HG03575 (cell line): ENCODE measurements around the gene AXL.

Source experiments
- ATAC-seq: cut with Tn5 transposase; IDR thresholded peaks from one replicate; pipeline ENCODE4 v1.9.1; 2021; ENCODE audit not compliant: unreplicated experiment, insufficient number of reproducible peaks, low FRiP score; ENCODE audit errors: extremely low read depth

Gene AXL

GRCh38 chr19:41230067-41230857 lies 11.2 kb downstream of the AXL start:
- no peak for ATAC-seq

- ATAC-seq, result no peak
Measured at GRCh38 chr19:41232686-41233085, 13.7 kb downstream of the AXL start.

GRCh38 chr19:41233748-41234240 lies 14.8 kb downstream of the AXL start:
- no peak for ATAC-seq

- no peak for ATAC-seq
Measured at GRCh38 chr19:41234512-41235168, 15.6 kb downstream of the AXL start.

- no peak for ATAC-seq
Measured at GRCh38 chr19:41235480-41235879, 16.5 kb downstream of the AXL start.

GRCh38 chr19:41238244-41238643 lies 19.2 kb downstream of the AXL start:
- ATAC-seq, result no peak

- no peak for ATAC-seq
Measured at GRCh38 chr19:41239363-41239762, 20.3 kb downstream of the AXL start.

GRCh38 chr19:41239961-41240574 lies 21.0 kb downstream of the AXL start:
- no peak for ATAC-seq

GRCh38 chr19:41241859-41242258 lies 22.8 kb downstream of the AXL start:
- no peak for ATAC-seq

- no peak for ATAC-seq
Measured at GRCh38 chr19:41244117-41244516, 25.1 kb downstream of the AXL start.

GRCh38 chr19:41245843-41246242 lies 26.8 kb downstream of the AXL start:
- no peak for ATAC-seq

- ATAC-seq, result no peak
Measured at GRCh38 chr19:41248895-41249294, 29.9 kb downstream of the AXL start.

GRCh38 chr19:41249707-41250423 lies 30.8 kb downstream of the AXL start:
- no peak for ATAC-seq

- no peak for ATAC-seq
Measured at GRCh38 chr19:41253660-41254059, 34.6 kb downstream of the AXL start.

GRCh38 chr19:41255171-41255570 lies 36.1 kb downstream of the AXL start:
- no peak for ATAC-seq

- ATAC-seq, result no peak
Measured at GRCh38 chr19:41261474-41262190, 42.6 kb downstream of the AXL start.

GRCh38 chr19:41263042-41263849 lies 44.2 kb downstream of the AXL start:
- no peak for ATAC-seq
